HG02610 (cell line): ENCODE measurements around the gene RNASE7.
A peak's percentile ranks its signal among the peaks of the same experiment; 100 is the strongest.

Experiments
- ATAC-seq: cut with Tn5 transposase; IDR thresholded peaks from one replicate; pipeline ENCODE4 v1.9.1; 2021; ENCODE audit warnings: mild to moderate bottlenecking, moderate library complexity; ENCODE audit not compliant: unreplicated experiment

The RNASE7 gene

GRCh38 chr14:21066882-21067502, 24.8 kb downstream of the RNASE7 start:
- no peak for ATAC-seq

- ATAC-seq, result no peak
Observed at GRCh38 chr14:21068521-21069387, 26.6 kb downstream of the RNASE7 start.

- ATAC-seq, result no peak
Observed at GRCh38 chr14:21069388-21070082, 27.4 kb downstream of the RNASE7 start.

- ATAC-seq, result no peak
Observed at GRCh38 chr14:21070083-21070609, 28.0 kb downstream of the RNASE7 start, which contains the start of gene ARHGEF40. TSS of gene ARHGEF40 (plus strand) at chr14:21070304. CDS start at chr14:21070397, 93 bp downstream.

GRCh38 chr14:21070610-21071224, 28.6 kb downstream of the RNASE7 start:
- ATAC-seq, result peak; percentile 12

- peak; percentile 70 for ATAC-seq
Observed at GRCh38 chr14:21071225-21072030, 29.3 kb downstream of the RNASE7 start.

- no peak for ATAC-seq
Observed at GRCh38 chr14:21072031-21072473, 29.9 kb downstream of the RNASE7 start.

- no peak for ATAC-seq
Observed at GRCh38 chr14:21072781-21073339, 30.7 kb downstream of the RNASE7 start.

- no peak for ATAC-seq
Observed at GRCh38 chr14:21073921-21074320, 31.8 kb downstream of the RNASE7 start.

GRCh38 chr14:21074398-21075272, 32.5 kb downstream of the RNASE7 start:
- ATAC-seq, result no peak

- ATAC-seq, result no peak
Observed at GRCh38 chr14:21075719-21076437, 33.7 kb downstream of the RNASE7 start.

GRCh38 chr14:21077672-21078071, 35.5 kb downstream of the RNASE7 start:
- no peak for ATAC-seq

- ATAC-seq, result no peak
Observed at GRCh38 chr14:21078287-21078686, 36.1 kb downstream of the RNASE7 start.

- ATAC-seq, result no peak
Observed at GRCh38 chr14:21078726-21079125, 36.6 kb downstream of the RNASE7 start.

GRCh38 chr14:21081521-21082142, 39.5 kb downstream of the RNASE7 start:
- ATAC-seq, result no peak

GRCh38 chr14:21083565-21084325, 41.6 kb downstream of the RNASE7 start:
- ATAC-seq, result no peak

- ATAC-seq, result no peak
Observed at GRCh38 chr14:21084396-21084795, 42.2 kb downstream of the RNASE7 start.
